ENCODE measurements around the gene GMNN.

GMNN gene

GRCh38 chr6:24827162-24827561 lies 52.4 kb downstream of the GMNN start:
- no peaks in the 10 kb centered on the region for H3K79me1 ChIP-seq (ENCODE audit: low read length)
- no peak overlapping the region for H2AFZ ChIP-seq (ENCODE audit: insufficient read depth, low read length, poor library complexity)
- no peak overlapping the region for H2BK120ac ChIP-seq (ENCODE audit: insufficient read depth, low read length, poor library complexity)
- H3K4me2 ChIP-seq (ENCODE audit: low read length): no peak overlapping the region
- no peak for DNase-seq
- H3K23ac ChIP-seq (ENCODE audit: low read length): no peak overlapping the region
- H3K4ac ChIP-seq (ENCODE audit: low read depth, low read length): no peak overlapping the region
- H3K36me3 ChIP-seq (ENCODE audit: control insufficient read depth in 1 of 2, insufficient read depth in 2 of 2, low read length in 2 of 2): peaks cover 15 to 16% of the 10 kb centered on the region in 2 experiments
- H3K9ac ChIP-seq (ENCODE audit: low read length): no peak overlapping the region
- no peak overlapping the region for H4K8ac ChIP-seq (ENCODE audit: low read depth, low read length)
- WGBS (ENCODE audit: extremely low coverage, insufficient coverage, insufficient read length): no CpG with 5 or more reads among the region's 3 CpGs
- no peak overlapping the region for H4K12ac ChIP-seq (ENCODE audit: low read depth, low read length)
- H3K79me2 ChIP-seq (ENCODE audit: control insufficient read depth, insufficient read depth, low read length, poor library complexity): no peaks in the 10 kb centered on the region
- no peaks in the 10 kb centered on the region for H3K9me3 ChIP-seq (ENCODE audit: insufficient read depth, low read depth, low read length)
- H3K27me3 ChIP-seq (ENCODE audit: insufficient read depth, low read length): no peaks in the 10 kb centered on the region
- no peak overlapping the region for H3K18ac ChIP-seq (ENCODE audit: low read length)
- H3K4me3 ChIP-seq (ENCODE audit: low read depth, low read length): no peak overlapping the region
- no peak overlapping the region for H2AK5ac ChIP-seq (ENCODE audit: low read length)
- H3K27ac ChIP-seq (ENCODE audit: low read depth, low read length): no peak overlapping the region
- H4K91ac ChIP-seq (ENCODE audit: low read depth, low read length): no peak overlapping the region
- H2BK12ac ChIP-seq (ENCODE audit: low read length): no peak overlapping the region
- H2BK5ac ChIP-seq (ENCODE audit: low read depth, low read length, poor library complexity): no peak overlapping the region
- H3K4me1 ChIP-seq (ENCODE audit: control insufficient read depth in 1 of 2, insufficient read depth in 2 of 2, low read length in 2 of 2): no peaks in the 10 kb centered on the region
- H3K14ac ChIP-seq (ENCODE audit: low read length): no peak overlapping the region

- DNase-seq: no peak
- Histone ChIP-seq H3K18ac (ENCODE audit: low read length) (no peak overlapping the region), H3K23ac (ENCODE audit: low read length) (no peak overlapping the region), H3K79me2 (ENCODE audit: control insufficient read depth, insufficient read depth, low read length, poor library complexity) (no peaks in the 10 kb centered on the region), H3K79me1 (ENCODE audit: low read length) (no peaks in the 10 kb centered on the region), H3K27me3 (ENCODE audit: insufficient read depth, low read length) (no peaks in the 10 kb centered on the region), H3K4me1 (ENCODE audit: control insufficient read depth in 1 of 2, insufficient read depth in 2 of 2, low read length in 2 of 2) (no peaks in the 10 kb centered on the region), H3K36me3 (ENCODE audit: control insufficient read depth in 1 of 2, insufficient read depth in 2 of 2, low read length in 2 of 2) (peaks cover 15 to 16% of the 10 kb centered on the region in 2 experiments), H2AFZ (ENCODE audit: insufficient read depth, low read length, poor library complexity) (no peak overlapping the region), H3K4me2 (ENCODE audit: low read length) (no peak overlapping the region), H3K27ac (ENCODE audit: low read depth, low read length) (no peak overlapping the region), H2BK12ac (ENCODE audit: low read length) (no peak overlapping the region), H3K4me3 (ENCODE audit: low read depth, low read length) (no peak overlapping the region), H3K14ac (ENCODE audit: low read length) (no peak overlapping the region), H4K91ac (ENCODE audit: low read depth, low read length) (no peak overlapping the region), H2BK120ac (ENCODE audit: insufficient read depth, low read length, poor library complexity) (no peak overlapping the region), H2AK5ac (ENCODE audit: low read length) (no peak overlapping the region), H3K4ac (ENCODE audit: low read depth, low read length) (no peak overlapping the region), H4K8ac (ENCODE audit: low read depth, low read length) (no peak overlapping the region), H2BK5ac (ENCODE audit: low read depth, low read length, poor library complexity) (no peak overlapping the region), H3K9ac (ENCODE audit: low read length) (no peak overlapping the region), H3K9me3 (ENCODE audit: insufficient read depth, low read depth, low read length) (no peaks in the 10 kb centered on the region), H4K12ac (ENCODE audit: low read depth, low read length) (no peak overlapping the region)
- no CpG with 5 or more reads among the region's 8 CpGs for WGBS (ENCODE audit: extremely low coverage, insufficient coverage, insufficient read length)
Observed at GRCh38 chr6:24827970-24828369, 53.2 kb downstream of the GMNN start.

- Histone ChIP-seq H3K36me3 (ENCODE audit: control insufficient read depth in 1 of 2, insufficient read depth in 2 of 2, low read length in 2 of 2) (peaks cover 14 to 15% of the 10 kb centered on the region in 2 experiments), H4K8ac (ENCODE audit: low read depth, low read length) (no peak overlapping the region), H2BK12ac (ENCODE audit: low read length) (no peak overlapping the region), H3K9ac (ENCODE audit: low read length) (no peak overlapping the region), H2BK5ac (ENCODE audit: low read depth, low read length, poor library complexity) (no peak overlapping the region), H3K4ac (ENCODE audit: low read depth, low read length) (no peak overlapping the region), H2AFZ (ENCODE audit: insufficient read depth, low read length, poor library complexity) (no peak overlapping the region), H3K23ac (ENCODE audit: low read length) (no peak overlapping the region), H3K27ac (ENCODE audit: low read depth, low read length) (no peak overlapping the region), H2AK5ac (ENCODE audit: low read length) (no peak overlapping the region), H3K9me3 (ENCODE audit: insufficient read depth, low read depth, low read length) (peaks cover 2% of the 10 kb centered on the region), H3K18ac (ENCODE audit: low read length) (no peak overlapping the region), H4K91ac (ENCODE audit: low read depth, low read length) (no peak overlapping the region), H3K4me2 (ENCODE audit: low read length) (no peak overlapping the region), H2BK120ac (ENCODE audit: insufficient read depth, low read length, poor library complexity) (no peak overlapping the region), H3K27me3 (ENCODE audit: insufficient read depth, low read length) (no peaks in the 10 kb centered on the region), H3K79me1 (ENCODE audit: low read length) (no peaks in the 10 kb centered on the region), H3K4me3 (ENCODE audit: low read depth, low read length) (no peak overlapping the region), H3K14ac (ENCODE audit: low read length) (no peak overlapping the region), H4K12ac (ENCODE audit: low read depth, low read length) (no peak overlapping the region), H3K4me1 (ENCODE audit: control insufficient read depth in 1 of 2, insufficient read depth in 2 of 2, low read length in 2 of 2) (no peaks in the 10 kb centered on the region), H3K79me2 (ENCODE audit: control insufficient read depth, insufficient read depth, low read length, poor library complexity) (no peaks in the 10 kb centered on the region)
- no peak for DNase-seq
- WGBS (ENCODE audit: extremely low coverage, insufficient coverage, insufficient read length): no CpG with 5 or more reads among the region's 3 CpGs
Observed at GRCh38 chr6:24829657-24830056, 54.9 kb downstream of the GMNN start.

- Histone ChIP-seq H2BK120ac (ENCODE audit: insufficient read depth, low read length, poor library complexity) (no peak overlapping the region), H2AK5ac (ENCODE audit: low read length) (no peak overlapping the region), H3K14ac (ENCODE audit: low read length) (no peak overlapping the region), H4K91ac (ENCODE audit: low read depth, low read length) (no peak overlapping the region), H3K23ac (ENCODE audit: low read length) (no peak overlapping the region), H2BK12ac (ENCODE audit: low read length) (no peak overlapping the region), H3K9ac (ENCODE audit: low read length) (no peak overlapping the region), H3K36me3 (ENCODE audit: control insufficient read depth in 1 of 2, insufficient read depth in 2 of 2, low read length in 2 of 2) (peaks cover 14 to 16% of the 10 kb centered on the region in 2 experiments), H4K12ac (ENCODE audit: low read depth, low read length) (no peak overlapping the region), H3K4me1 (ENCODE audit: control insufficient read depth in 1 of 2, insufficient read depth in 2 of 2, low read length in 2 of 2) (no peaks in the 10 kb centered on the region), H3K4ac (ENCODE audit: low read depth, low read length) (no peak overlapping the region), H2BK5ac (ENCODE audit: low read depth, low read length, poor library complexity) (no peak overlapping the region), H3K4me2 (ENCODE audit: low read length) (no peak overlapping the region), H3K79me1 (ENCODE audit: low read length) (no peaks in the 10 kb centered on the region), H3K27ac (ENCODE audit: low read depth, low read length) (no peak overlapping the region), H2AFZ (ENCODE audit: insufficient read depth, low read length, poor library complexity) (no peak overlapping the region), H3K9me3 (ENCODE audit: insufficient read depth, low read depth, low read length) (peaks cover 2% of the 10 kb centered on the region), H4K8ac (ENCODE audit: low read depth, low read length) (no peak overlapping the region), H3K18ac (ENCODE audit: low read length) (no peak overlapping the region), H3K79me2 (ENCODE audit: control insufficient read depth, insufficient read depth, low read length, poor library complexity) (no peaks in the 10 kb centered on the region), H3K4me3 (ENCODE audit: low read depth, low read length) (no peak overlapping the region), H3K27me3 (ENCODE audit: insufficient read depth, low read length) (no peaks in the 10 kb centered on the region)
- peak in 1 of 2 donors; percentile 22 for DNase-seq
- WGBS (ENCODE audit: extremely low coverage, insufficient coverage, insufficient read length): no CpG with 5 or more reads among the region's 10 CpGs
Observed at GRCh38 chr6:24831771-24832716, 57.3 kb downstream of the GMNN start.
